ENCODE data around the gene PCGF1. TPM values are rescaled to one million over a fixed set of nuclear protein-coding genes. Genes with fewer than 3 reads are reported as not detected.

PCGF1 gene
- total and polyA plus RNA-seq, 9 of the 15 experiments (the other 6 are each of a cell fraction or from before 2014, with no cell fraction given), result 20.3 to 45.7 (median 29.3) TPM

- 0 out of 2 replicates have a peak, but pooled peaks have one; percentile 62 for TF ChIP-seq BRD4 (IDR thresholded peaks at IDR 0.05)
- TF ChIP-seq RBFOX2 (IDR thresholded peaks at IDR 0.05; ENCODE audit: low read depth, low read length), result peak; percentile 51
- TF ChIP-seq HDAC2 (IDR thresholded peaks at IDR 0.05), result 0 out of 2 replicates have a peak, but pooled peaks have one; percentile 26
- peak; percentile 11; the same call in 1 of the 2 replicates for TF ChIP-seq CTBP1 (IDR thresholded peaks at IDR 0.05; ENCODE audit: borderline replicate concordance)
- no peak for TF ChIP-seq RFX7 (CRISPR knock-in tag; IDR thresholded peaks at IDR 0.05)
- 0 out of 2 replicates have a peak, but pooled peaks have one; percentile 32 for TF ChIP-seq SRSF3 (IDR thresholded peaks at IDR 0.05; ENCODE audit: insufficient read depth, low read length)
- TF ChIP-seq SMAD4 (CRISPR knock-in tag; conservative IDR thresholded peaks at IDR 0.05), result 0 out of 2 replicates have a peak, but pooled peaks have one; percentile 30
- no peak for TF ChIP-seq ZNF311 (CRISPR knock-in tag; IDR thresholded peaks at IDR 0.05)
- TF ChIP-seq VEZF1 (CRISPR knock-in tag; IDR thresholded peaks at IDR 0.05), result peak; percentile 38
Observed at GRCh38 chr2:74507926-74508520, 528 bp upstream of the PCGF1 start (continued).

Measured in K562 (cell line).